Right ventricle myocardium superior (tissue), 1 donor: Measurements from ENCODE around the gene CX3CL1. TPM values are rescaled to one million over a fixed set of nuclear protein-coding genes. Genes with fewer than 3 reads are reported as not detected.
"Not testable (repeated sequence)": the region's sequence is repeated elsewhere in the genome, so short reads cannot be mapped to it uniquely, and the experiment has no call there.

Source experiments
- ATAC-seq: fragments of 200-7000 bp; cut with Tn5 transposase; one replicate; pipeline ENCODE4 v1.9.1; 2020; ENCODE audit warnings: mild to moderate bottlenecking; ENCODE audit not compliant: poor library complexity
- DNase-seq: peaks from one replicate; pipeline ENCODE4 v3.0.0-alpha.2; 2020
- intact Hi-C: fragments of 100-400 bp; cut with DNase I; formaldehyde crosslinking; loops from one replicate; pipeline ENCODE4 v1.11.2; 2022
- total RNA-seq: library from RNA; stranded (reverse); fragmentation: NEBNext Ultra II Directional; extraction: Animal tissue kit (Norgen Biotek cat#: 25700); gene quantifications from one replicate; pipeline ENCODE4 v1.2.1, GENCODE V29; 2021
- donor health status: DM: no; HTN: yes; CAD: no; lungs with severe emphysema.

The CX3CL1 gene
- total RNA-seq, 1 donor from 2014 or later: 11.6 TPM

DNA sequence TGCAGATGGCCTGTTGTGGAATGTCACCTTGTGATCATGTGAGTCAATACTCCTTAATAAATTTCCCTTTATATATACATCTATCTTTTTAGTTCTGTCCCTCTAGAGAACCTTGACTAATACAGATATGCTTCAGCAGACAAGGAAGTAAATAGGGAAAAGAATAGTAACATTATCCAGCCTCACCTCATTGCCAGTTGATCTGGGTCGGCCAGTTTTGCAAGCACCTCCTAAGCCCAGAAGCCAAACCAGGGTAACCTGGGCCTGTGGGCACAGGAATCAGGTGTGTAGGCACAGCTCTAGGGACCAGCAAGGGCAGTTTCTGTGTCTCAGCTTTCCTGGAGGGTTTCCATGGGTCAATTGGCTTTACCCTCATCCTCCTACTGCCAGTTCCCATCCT lies 20.4 kb downstream of the CX3CL1 start:
- intact Hi-C loops: no loop called here
- ATAC-seq (no peak), DNase-seq (no peak)

DNA sequence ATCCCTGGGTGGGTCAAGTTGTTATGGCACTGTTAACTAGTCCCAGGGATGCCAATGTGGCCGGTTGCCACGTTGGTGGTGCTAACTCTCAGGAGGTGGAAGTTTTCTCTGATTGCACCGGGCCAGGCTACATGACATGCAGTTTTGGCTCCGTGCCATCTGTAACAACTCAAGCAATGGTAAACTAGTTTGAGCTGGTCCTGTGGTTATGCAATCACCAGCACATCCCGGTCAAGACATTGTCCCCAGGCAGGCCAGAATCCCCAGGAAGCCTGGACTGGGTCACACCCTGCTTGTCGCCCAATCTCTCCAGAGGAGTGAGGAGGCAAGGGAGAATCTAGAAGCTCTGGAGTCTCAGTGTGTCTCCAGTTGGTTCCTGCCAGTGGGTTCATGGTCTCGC lies 22.2 kb downstream of the CX3CL1 start:
- intact Hi-C loops: no loop called here
- peak; percentile 29 for ATAC-seq
- DNase-seq: no peak

DNA sequence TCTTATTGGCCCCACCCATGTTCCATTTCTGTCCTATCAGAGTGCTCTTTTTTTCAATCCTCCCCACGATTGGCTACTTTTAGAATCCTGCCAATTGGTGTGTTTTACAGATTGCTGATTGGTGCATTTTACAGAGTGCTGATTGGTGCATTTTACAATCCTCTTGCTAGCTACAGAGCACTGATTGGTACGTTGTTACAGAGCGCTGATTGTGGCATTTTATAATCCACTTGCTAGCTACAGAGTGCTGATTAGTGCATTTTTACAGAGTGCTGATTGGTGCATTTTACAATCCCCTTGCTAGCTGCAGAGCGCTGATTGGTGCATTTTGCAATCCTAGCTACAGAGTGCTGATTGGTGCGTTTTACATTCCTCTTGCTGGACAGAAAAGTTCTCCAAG lies 22.7 kb downstream of the CX3CL1 start:
- DNase-seq (no peak), ATAC-seq (no peak)
- intact Hi-C loops: no loop called here

DNA sequence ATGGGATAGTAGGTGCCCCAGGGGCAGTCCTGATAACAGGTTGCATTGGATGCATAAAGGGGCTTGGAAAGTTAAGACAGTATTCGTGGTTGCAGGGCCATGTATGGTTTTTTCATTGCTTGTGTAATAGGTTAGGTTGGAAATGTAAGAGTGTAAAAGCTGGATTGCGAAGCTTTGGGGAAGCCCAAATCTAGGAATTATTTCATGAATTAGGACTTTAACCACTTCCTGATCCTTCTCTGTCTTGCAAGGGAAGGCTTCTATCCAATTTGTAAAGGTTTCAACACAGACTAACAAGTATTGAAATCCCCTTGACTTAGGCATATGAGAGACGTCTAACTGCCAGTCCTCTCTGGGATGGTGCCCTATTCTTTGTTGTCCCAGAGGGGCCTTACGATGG lies 24.5 kb downstream of the CX3CL1 start:
- DNase-seq (no peak), ATAC-seq (no peak)
- intact Hi-C loops: no loop called here

DNA sequence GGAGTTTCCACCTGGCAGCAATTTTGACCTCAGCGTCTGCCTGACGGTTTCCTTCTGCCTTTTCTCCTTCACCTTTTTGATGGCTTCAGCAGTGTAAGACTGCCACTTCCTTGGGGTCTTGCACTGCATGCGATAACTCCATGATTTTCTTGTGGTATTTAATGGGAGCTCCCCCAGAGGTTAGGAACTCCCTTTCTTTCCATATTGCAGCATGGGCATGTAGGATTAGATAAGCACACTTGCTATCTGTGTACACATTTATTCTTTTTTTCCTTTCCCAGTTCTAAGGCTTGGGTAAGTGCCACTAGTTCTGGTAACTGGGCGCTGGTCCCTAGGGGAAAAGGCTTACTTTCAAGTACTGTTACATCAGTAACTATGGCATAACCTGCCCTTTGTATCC lies 25.2 kb downstream of the CX3CL1 start:
- intact Hi-C loops, ATAC-seq, DNase-seq: not testable (repeated sequence)

DNA sequence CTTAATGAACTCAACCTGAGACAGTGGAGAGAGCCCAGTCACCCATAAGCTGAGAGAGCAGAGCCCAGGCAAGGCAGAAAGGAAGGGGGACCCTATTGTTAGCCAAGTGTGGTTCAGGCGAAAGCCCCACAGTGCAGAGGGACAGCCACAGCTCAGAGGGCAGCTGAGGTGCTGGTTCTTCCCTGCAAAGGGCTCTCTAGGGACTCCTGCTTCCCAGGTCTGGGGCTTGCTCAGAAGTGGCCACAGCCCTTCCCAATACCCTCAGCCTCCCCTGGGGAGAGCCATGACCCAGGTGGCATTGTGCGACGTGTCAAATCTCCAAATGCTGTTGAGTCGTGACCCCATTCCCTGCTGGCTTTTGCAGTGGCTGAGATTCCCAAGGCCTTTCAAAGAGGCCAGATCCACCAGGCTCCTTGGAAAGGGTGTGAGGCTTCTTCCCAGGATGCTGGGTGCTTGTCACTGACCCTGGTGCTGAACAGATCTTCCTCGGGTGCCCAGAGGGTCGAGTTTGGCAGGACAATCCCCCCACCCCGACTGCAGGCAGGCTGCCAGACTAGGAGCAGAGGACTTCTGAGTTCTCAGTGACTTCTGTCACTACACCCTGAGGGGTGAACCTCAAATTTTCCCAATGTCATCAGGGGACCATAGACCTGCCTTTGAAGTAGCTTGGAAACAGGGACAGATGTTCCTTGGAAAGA lies 29.8 kb downstream of the CX3CL1 start:
- DNase-seq (no peak), ATAC-seq (no peak)
- intact Hi-C loops: no loop called here

DNA sequence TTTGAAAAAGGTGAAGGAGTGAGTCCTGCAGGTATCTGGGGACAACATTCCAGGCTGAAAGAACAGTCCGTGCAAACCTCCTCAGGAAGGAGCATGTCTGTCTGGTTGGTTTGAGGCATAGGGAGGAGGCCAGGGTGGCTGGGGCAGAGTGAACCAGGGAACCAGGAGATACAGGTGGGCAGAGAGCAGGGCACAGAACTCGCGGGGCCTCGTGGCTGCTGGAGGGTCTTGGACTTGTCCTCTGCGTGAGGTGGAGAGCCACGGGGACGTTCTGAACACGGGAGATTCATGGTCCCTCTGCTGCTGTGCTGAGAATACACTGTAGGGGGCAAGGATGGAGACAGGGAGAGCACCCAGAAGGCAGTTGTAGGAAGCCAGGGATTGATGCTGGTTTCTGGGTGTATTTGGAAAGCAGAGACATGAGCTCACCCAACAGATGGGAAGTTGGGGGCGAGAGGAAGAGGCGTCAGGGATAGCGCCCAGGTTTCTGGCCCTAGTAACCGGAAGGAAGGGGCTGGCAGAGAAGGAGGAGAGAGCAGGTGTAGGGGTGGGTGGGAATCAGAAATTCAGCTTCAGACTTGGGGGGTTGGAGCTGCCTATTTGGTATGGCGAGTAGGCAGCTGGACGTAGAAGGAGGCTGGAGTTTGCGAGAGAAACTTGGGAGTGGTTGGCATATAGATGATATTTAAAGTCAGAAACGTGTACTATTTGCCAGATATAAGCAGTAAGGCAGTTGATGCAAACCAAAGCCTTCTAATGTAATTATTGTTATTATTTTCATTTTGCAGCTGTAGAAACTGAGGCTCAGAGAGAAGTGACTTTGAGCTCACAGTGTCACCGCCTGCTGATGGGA lies 31.9 kb downstream of the CX3CL1 start, which contains the start of gene CCL17:
Gene CCL17, plus strand, starts transcription at position 803 of the 853 bp plus-strand sequence. CDS start 9,166 bp downstream, outside the sequence.
- intact Hi-C loops: no loop called here
- DNase-seq (no peak), ATAC-seq (no peak)

DNA sequence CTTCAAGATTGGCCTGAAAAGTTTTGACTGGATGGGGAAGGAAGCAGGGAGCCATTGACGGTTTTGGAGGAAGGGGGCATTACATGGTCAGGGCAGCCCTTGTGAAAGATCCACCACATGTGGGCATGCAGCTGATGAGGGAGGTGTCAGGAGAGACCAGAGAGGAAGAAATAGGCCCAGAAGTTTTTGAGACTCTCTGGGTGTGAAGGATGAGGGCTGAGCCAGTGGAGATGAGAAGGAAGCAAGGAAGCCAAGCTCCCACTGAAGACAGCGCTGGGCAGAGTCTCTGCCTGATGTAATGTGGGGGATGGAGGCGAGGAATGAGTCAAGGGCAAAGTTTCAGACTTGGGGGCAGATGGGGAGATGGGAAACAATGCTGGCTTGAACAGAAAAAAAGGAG lies 32.8 kb downstream of the CX3CL1 start:
- no peak for ATAC-seq
- DNase-seq: no peak
- intact Hi-C loops: no loop called here

DNA sequence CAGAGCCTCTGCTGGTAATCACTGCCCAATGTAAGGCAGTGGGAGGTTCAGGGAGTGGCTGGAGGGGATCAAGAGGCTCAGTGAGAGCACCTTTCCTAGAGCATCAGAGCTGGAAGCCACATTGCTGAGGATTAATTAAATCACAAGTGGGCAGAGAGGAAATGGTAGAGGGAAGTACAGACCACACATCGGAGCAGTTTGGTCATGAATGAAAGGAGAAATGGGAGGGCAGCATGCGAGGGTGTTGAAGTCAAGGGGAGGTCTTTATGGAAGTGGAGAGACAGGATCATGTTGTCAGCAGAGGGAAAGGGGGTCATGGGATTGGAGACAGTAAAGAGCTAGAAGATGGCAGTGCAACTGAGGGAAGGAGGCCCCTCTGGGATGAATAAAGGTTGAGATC lies 34.6 kb downstream of the CX3CL1 start:
- intact Hi-C loops: no loop called here
- no peak for DNase-seq
- ATAC-seq: no peak

DNA sequence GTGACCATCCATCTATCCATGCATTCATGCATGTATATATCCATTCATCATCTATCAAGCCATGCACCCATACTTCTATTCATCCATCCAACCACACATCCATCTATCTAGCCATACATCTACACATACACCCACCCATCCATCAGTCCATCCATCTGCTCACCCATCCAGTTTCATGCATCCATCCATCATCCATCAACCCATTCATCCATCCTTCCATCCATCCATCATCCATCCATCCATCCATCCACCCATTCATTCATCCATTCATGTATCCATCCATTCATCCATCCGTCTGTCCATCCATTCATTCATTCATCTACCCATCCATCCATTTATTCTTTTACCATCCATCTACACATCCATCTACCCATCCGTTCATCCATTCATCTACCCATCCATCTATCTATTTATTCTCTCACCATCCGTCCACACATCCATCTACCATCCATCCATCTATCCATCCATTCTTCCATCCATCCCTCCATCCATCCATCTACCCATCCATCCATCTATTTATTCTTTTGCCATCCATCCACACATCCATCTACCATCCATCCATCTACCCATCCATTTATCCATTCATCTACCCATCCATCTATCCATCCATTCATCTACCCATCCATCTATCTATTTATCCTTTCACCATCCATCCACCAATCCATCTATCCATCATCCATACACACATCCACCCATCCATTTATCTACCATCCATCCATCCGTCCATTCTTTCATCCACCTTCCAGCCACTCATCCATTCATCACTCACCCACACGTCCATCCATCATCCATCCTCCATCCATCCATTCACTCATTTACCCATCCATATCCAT lies 35.4 kb downstream of the CX3CL1 start:
- intact Hi-C loops: no loop called here
- no peak for DNase-seq
- ATAC-seq: no peak

DNA sequence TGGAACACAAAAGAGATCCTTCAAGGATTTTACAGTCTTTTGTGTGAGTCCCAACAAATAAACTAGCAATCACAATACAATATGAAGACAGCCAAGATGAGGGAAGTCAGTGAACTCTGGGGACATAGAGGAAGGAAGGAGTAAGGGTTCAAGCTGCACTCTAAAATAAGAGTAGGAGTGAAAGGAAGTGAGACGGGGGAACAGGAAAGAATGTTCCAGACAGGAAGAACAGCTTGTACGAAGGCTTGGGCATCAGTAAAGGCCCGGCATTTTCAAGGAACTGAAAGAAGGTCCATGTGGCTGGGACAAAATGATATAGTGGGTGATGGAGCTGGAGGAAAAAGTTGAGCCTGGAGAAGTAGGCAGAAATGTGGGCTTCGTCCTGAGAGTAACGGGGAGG lies 36.8 kb downstream of the CX3CL1 start:
- peak; percentile 50 for ATAC-seq
- intact Hi-C loops: no loop called here

DNA sequence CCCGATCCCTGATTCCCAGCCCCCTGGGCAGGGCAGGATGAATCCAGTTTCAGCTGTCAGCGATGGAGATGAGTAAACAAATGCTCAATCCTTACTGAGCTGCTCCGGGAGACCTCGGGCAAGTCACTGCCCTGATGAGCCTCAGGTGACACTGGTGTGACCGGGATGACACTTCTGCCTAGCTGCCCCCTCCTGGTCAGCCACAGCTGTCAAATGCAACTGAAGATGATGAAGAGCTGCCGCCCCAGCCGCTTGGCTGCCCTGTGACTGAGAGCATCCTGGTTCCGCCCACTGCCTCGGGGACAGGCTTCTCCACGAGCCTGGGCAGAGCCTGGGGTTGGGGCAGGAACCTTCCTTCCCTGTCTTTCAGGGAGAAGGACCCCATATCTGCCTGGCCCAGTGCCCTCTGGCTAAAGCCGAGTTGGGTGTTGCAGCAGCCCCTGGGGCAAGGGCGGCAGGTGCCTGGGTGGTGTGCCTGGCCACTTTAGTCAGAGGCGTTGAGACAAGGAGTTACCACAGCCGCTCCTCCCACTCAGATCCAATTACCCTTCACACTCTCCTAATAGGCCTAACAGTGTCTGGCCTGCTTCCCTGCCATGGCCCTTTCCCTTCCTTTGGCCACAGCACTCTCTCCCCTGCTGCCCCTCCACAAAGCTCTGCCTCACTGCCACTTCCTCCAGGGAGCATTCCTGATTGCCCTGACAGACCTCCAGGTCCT lies 37.7 kb downstream of the CX3CL1 start:
- intact Hi-C loops: loop anchor here (10.0 kb wide), 1 partner anchor 325 kb away; no protein-coding TSS in a partner anchor
- ATAC-seq (peak; percentile 20), DNase-seq (no peak)

More for the DNA sequence above, 36.8 kb downstream of the CX3CL1 start:
- DNase-seq: no peak

DNA sequence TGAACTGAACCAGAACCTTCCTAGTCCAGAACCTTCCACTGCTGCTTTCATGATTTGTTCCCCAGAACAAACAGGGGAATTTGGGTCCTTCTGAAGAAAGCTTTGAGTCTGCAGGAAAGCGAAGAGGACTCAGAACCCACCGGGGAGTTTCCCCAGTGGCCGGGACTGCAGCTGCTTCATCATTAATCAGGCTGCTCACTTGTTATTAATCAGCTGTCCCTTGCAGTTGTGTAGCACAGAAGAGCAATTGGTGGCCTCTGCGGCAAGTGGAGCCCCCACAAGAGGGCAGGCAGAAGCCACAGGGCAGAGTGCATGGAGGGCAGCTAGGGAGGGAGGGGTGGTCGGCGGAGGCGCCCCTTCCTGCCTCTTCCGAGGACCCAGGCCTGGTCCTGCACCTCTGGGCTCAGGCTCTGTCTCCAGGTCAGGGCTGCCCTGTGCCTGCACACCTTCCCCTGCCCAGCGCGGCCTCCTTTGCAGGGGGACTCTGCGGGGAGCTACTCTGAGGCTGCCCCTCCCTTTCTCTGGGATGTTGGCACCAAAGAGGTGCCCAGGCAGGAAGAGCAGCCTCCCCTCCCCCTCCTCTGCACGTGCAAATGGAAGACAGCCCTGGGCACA lies 39.2 kb downstream of the CX3CL1 start:
- ATAC-seq: no peak
- no peak for DNase-seq
- intact Hi-C loops: loop anchor here (10.0 kb wide), 1 partner anchor 327 kb away; no protein-coding TSS in a partner anchor

DNA sequence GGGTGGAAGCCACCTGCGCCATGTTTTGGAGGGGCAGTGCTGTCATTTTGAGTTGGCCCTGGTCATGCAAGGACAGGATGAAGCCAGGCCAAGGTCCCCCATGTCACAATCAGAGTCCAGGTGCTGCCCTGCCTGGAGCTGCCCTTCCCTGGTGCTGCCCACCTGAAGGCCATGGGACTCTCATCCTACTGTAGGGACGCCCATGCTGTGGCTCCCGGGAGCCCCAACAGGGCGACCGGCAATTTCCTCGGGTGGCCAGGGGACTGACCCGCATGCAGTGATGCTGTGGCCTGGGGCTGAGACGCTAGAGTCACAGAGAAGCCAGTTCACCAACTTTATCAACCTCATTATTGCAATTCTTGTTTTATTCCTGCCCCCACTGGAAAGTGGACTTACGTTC lies 40.3 kb downstream of the CX3CL1 start:
- ATAC-seq (no peak), DNase-seq (no peak)
- intact Hi-C loops: loop anchor here (10.0 kb wide), 1 partner anchor 328 kb away; no protein-coding TSS in a partner anchor

DNA sequence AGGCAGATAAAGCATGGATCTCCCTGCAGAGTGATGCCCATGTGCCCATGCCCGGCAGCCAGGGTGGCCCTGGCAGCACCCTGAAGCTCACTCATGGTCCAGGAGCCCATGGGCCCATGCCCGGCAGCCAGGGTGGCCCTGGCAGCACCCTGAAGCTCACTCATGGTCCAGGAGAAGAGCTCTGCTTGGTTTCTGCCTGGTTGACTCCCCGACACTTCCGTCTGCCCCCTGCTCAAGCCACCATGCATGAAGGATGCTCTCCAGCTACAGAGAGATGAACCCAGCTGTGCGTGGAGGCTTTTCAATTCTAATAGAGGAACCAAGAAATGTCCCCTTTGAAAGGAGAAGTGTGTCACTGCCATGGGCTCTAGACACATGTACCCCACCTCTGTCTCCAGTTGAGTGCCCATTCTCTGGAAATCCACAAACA lies 41.0 kb downstream of the CX3CL1 start:
- intact Hi-C loops: loop anchor here (10.0 kb wide), 1 partner anchor 329 kb away; no protein-coding TSS in a partner anchor
- DNase-seq (no peak), ATAC-seq (no peak)

DNA sequence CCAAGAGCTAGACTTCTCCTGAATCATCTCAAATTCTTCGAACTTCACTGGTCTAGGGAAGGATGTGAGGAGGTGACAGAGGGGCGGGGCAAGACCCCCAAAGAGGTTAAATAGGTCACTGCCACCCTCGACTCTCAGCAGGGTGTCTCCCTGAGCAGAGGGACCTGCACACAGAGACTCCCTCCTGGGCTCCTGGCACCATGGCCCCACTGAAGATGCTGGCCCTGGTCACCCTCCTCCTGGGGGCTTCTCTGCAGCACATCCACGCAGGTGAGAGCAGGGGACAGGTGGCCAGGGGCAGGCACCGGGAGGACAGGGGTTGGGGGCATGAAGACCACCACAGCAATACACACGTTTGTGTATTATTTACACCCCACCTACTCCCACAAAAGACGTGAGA lies 41.4 kb downstream of the CX3CL1 start:
- DNase-seq: no peak

DNA sequence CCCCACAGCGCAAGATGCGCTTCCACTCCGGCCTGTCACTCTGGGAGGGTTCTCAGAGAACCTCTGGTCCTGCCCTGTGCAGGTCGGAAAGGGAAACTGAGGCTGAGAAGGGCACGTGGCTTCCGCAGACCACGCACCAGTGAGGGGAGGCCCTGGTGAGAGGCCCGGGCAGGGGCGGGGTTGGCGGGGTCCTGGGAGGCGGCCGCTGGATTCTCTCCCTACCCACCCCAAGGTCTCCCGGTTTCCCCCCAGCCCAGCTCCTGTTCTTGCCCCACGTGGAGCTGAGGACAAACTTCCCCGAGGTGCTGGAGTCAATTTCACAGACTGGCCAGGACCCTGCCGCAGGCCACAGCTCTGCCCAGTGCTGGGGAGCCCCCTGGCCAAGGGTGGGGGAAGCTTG lies 43.8 kb downstream of the CX3CL1 start:
- intact Hi-C loops: loop anchor here (10.0 kb wide), 1 partner anchor 331 kb away; no protein-coding TSS in a partner anchor
- no peak for ATAC-seq
- DNase-seq: no peak

More for the DNA sequence above, 41.4 kb downstream of the CX3CL1 start:
- ATAC-seq: no peak
- intact Hi-C loops: loop anchor here (10.0 kb wide), 1 partner anchor 329 kb away; no protein-coding TSS in a partner anchor

DNA sequence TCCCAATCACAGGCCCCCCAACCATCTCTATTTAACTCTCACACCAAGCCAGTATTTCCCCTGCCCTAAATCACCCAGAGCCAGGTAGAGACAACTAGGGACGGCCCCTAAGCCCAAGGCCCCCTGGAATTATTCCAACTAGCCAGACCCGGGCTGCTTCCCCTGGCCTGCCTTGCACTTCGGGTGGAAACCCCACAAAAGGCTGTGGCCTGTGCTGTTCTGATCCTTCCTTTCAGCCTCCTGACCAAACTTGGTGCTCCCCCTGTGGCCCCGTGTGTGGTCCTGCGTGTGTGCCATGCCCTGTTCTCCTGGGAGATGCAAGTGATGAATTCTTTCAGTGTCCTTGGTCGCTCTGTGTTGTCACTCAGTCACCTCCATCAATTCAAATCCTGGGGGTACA lies 47.2 kb downstream of the CX3CL1 start:
- ATAC-seq (no peak), DNase-seq (no peak)
- intact Hi-C loops: loop anchor here (2.0 to 10.0 kb wide), 2 partner anchors 99 to 335 kb away; no protein-coding TSS in a partner anchor
